H1 (cell line): Measurements from ENCODE around the gene FERMT1. TPM values are rescaled to one million over a fixed set of nuclear protein-coding genes. Genes with fewer than 3 reads are reported as not detected.

Experiments
- CTCF ChIA-PET: fragments of 300-600 bp; sonication (Branson Sonifier 250); formaldehyde crosslinking; loops from one replicate; lab custom pipeline; 2021; ENCODE audit not compliant: partially characterized antibody; lab: Charles Lee
- POLR2A ChIA-PET: fragments of 300-600 bp; sonication (Branson Sonifier 250); formaldehyde crosslinking; loops from one replicate; lab custom pipeline; 2021; ENCODE audit warnings: inconsistent platforms; ENCODE audit not compliant: partially characterized antibody; lab: Charles Lee
- DNase-seq, 2 experiments: peaks; one replicate each; pipeline versions ENCODE4 v3.0.0 to v3.0.0-alpha.2; 2010 to 2022; ENCODE audit warnings: low spot score in 2 of 2, low read depth in 1 of 2, mixed read lengths in 1 of 2
- FAIRE-seq: peaks from 2 replicates; lab custom pipeline; 2011; peaks lifted over from hg19 to GRCh38; lab: Jason Lieb, UNC
- H2AFZ ChIP-seq: 2 replicates; pipeline ENCODE4 v1.8.1; 2012; ENCODE audit warnings: low read length, inconsistent platforms
- H2AK5ac ChIP-seq: 2 replicates; pipeline ENCODE4 v1.6.1; 2013; ENCODE audit warnings: low read depth, low read length
- H2BK120ac ChIP-seq: replicated peaks from 2 replicates; pipeline ENCODE3; 2013; ENCODE audit warnings: low read depth, low read length, inconsistent platforms
- H2BK12ac ChIP-seq: 2 replicates; pipeline ENCODE4 v1.6.1; 2013; ENCODE audit warnings: low read depth, low read length
- H2BK15ac ChIP-seq: 2 replicates; pipeline ENCODE4 v1.6.1; 2013; ENCODE audit warnings: low read length
- H2BK20ac ChIP-seq: 2 replicates; pipeline ENCODE4 v1.6.1; 2013; ENCODE audit warnings: low read length
- H2BK5ac ChIP-seq: 2 replicates; pipeline ENCODE4 v1.6.1; 2013; ENCODE audit warnings: low read depth, low read length
- H3K14ac ChIP-seq: 2 replicates; pipeline ENCODE4 v1.6.1; 2013; ENCODE audit warnings: inconsistent platforms; ENCODE audit not compliant: insufficient read length
- H3K18ac ChIP-seq: 2 replicates; pipeline ENCODE4 v1.6.1; 2013; ENCODE audit warnings: low read length; ENCODE audit errors: extremely low read depth
- H3K23ac ChIP-seq: 2 replicates; pipeline ENCODE4 v1.6.1; 2013; ENCODE audit warnings: inconsistent platforms; ENCODE audit not compliant: insufficient read length
- H3K23me2 ChIP-seq: 2 replicates; pipeline ENCODE4 v1.6.1; 2013; ENCODE audit warnings: low read depth, low read length
- H3K27ac ChIP-seq: 2 replicates; pipeline ENCODE4 v1.6.1; 2011; ENCODE audit warnings: low read depth, low read length, inconsistent platforms
- H3K27me3 ChIP-seq, 4 experiments: replicated peaks in 1 of 4; 1 replicate in 1 of 4; 2 replicates in 3 of 4; pipeline versions ENCODE4 v1.6.1 to v1.8.1; 2011 to 2013; ENCODE audit warnings: low read length in 3 of 4, mild to moderate bottlenecking in 3 of 4, inconsistent platforms in 2 of 4, mixed read lengths in 2 of 4, moderate library complexity in 1 of 4; ENCODE audit not compliant: control insufficient read depth in 3 of 4, insufficient read depth in 3 of 4; ENCODE audit errors: extremely low read depth in 1 of 4
- H3K36me3 ChIP-seq, 4 experiments: 2 replicates each; pipeline versions ENCODE4 v1.6.1 to v1.8.1; 2011 to 2013; ENCODE audit warnings: mild to moderate bottlenecking in 4 of 4, low read length in 3 of 4, moderate library complexity in 2 of 4, control low read depth in 1 of 4, inconsistent platforms in 1 of 4; ENCODE audit not compliant: insufficient read depth in 4 of 4, control insufficient read depth in 2 of 4
- H3K4ac ChIP-seq: replicated peaks from 2 replicates; pipeline ENCODE3; 2013; ENCODE audit warnings: low read length, low read depth, mixed read lengths, inconsistent platforms; ENCODE audit not compliant: insufficient read length
- H3K4me1 ChIP-seq, 4 experiments: replicated peaks in 1 of 4; 1 replicate in 1 of 4; 2 replicates in 3 of 4; pipeline versions ENCODE4 v1.6.1 to v1.8.1; 2011 to 2013; ENCODE audit warnings: low read length in 3 of 4, inconsistent platforms in 2 of 4, mixed read lengths in 1 of 4; ENCODE audit not compliant: insufficient read depth in 4 of 4, control insufficient read depth in 3 of 4
- H3K4me2 ChIP-seq, 2 experiments: 2 replicates each; pipeline versions ENCODE4 v1.6.1 to v1.8.1; 2011 to 2013; ENCODE audit warnings: low read depth in 2 of 2, low read length in 2 of 2, control low read depth in 1 of 2, inconsistent platforms in 1 of 2, mild to moderate bottlenecking in 1 of 2; ENCODE audit not compliant: insufficient read depth in 1 of 2
- H3K4me3 ChIP-seq, 4 experiments: fragments of 200-600, 300-600 bp in 1 of 4; sonication (generic), shearing (Covaris generic), sonication (Bioruptor Twin) in 1 of 4; 2 replicates each; pipeline versions ENCODE4 v1.5.1 to v1.8.1; 2011 to 2016; ENCODE audit warnings: low read length in 4 of 4, low read depth in 3 of 4, control low read depth in 2 of 4, inconsistent platforms in 2 of 4, mild to moderate bottlenecking in 2 of 4, mixed read lengths in 1 of 4, moderate library complexity in 1 of 4; ENCODE audit not compliant: insufficient read depth in 2 of 4; ENCODE audit errors: extremely low read depth in 1 of 4
- H3K56ac ChIP-seq: replicated peaks from 2 replicates; pipeline ENCODE3; 2013; ENCODE audit warnings: low read depth, mild to moderate bottlenecking, mixed read lengths, low read length, inconsistent platforms; ENCODE audit not compliant: insufficient read length
- H3K79me1 ChIP-seq: 2 replicates; pipeline ENCODE4 v1.6.1; 2013; ENCODE audit warnings: low read depth, low read length, control low read depth
- H3K79me2 ChIP-seq, 2 experiments: 2 replicates each; pipeline versions ENCODE4 v1.6.1 to v1.8.1; 2012 to 2013; ENCODE audit warnings: low read length in 2 of 2, mild to moderate bottlenecking in 2 of 2, inconsistent platforms in 1 of 2; ENCODE audit not compliant: insufficient read depth in 2 of 2, control insufficient read depth in 1 of 2
- H3K9ac ChIP-seq, 4 experiments: replicated peaks in 1 of 4; 1 replicate in 1 of 4; 2 replicates in 3 of 4; pipeline versions ENCODE4 v1.6.1 to v1.8.1; 2011 to 2013; ENCODE audit warnings: low read depth in 3 of 4, low read length in 3 of 4, control low read depth in 2 of 4, mild to moderate bottlenecking in 2 of 4, moderate library complexity in 2 of 4, inconsistent platforms in 1 of 4; ENCODE audit errors: extremely low read depth in 1 of 4
- H3K9me3 ChIP-seq, 2 experiments: 2 replicates each; pipeline versions ENCODE4 v1.6.1 to v1.8.1; 2012 to 2013; ENCODE audit warnings: mild to moderate bottlenecking in 2 of 2, moderate library complexity in 2 of 2, control low read depth in 1 of 2, inconsistent platforms in 1 of 2, low read depth in 1 of 2, low read length in 1 of 2, mixed read lengths in 1 of 2; ENCODE audit not compliant: insufficient read depth in 2 of 2
- H4K20me1 ChIP-seq, 2 experiments: replicated peaks in 1 of 2; 2 replicates each; pipeline versions ENCODE3 to v1.8.1; 2011 to 2013; ENCODE audit warnings: inconsistent platforms in 2 of 2, low read length in 2 of 2, mild to moderate bottlenecking in 1 of 2; ENCODE audit not compliant: insufficient read depth in 2 of 2, control insufficient read depth in 1 of 2
- H4K5ac ChIP-seq: 2 replicates; pipeline ENCODE4 v1.6.1; 2013; ENCODE audit warnings: low read length, low read depth, mixed read lengths, inconsistent platforms; ENCODE audit not compliant: insufficient read length
- H4K8ac ChIP-seq: 2 replicates; pipeline ENCODE4 v1.8.0; 2013; ENCODE audit warnings: mild to moderate bottlenecking, moderate library complexity, low read length, inconsistent platforms; ENCODE audit not compliant: insufficient read depth; ENCODE audit errors: extremely low read depth
- H4K91ac ChIP-seq: replicated peaks from 2 replicates; pipeline ENCODE3; 2013; ENCODE audit warnings: low read length, mixed read lengths, inconsistent platforms; ENCODE audit not compliant: insufficient read length
- KDM1A ChIP-seq: fragments of 200-600, 300-600 bp; sonication (generic); IDR thresholded peaks from 2 replicates; pipeline ENCODE4 v1.7.1; 2016; ENCODE audit warnings: mild to moderate bottlenecking, low read length, borderline replicate concordance
- MAX ChIP-seq: IDR thresholded peaks from 2 replicates; pipeline ENCODE4 v1.6.1; 2012; ENCODE audit warnings: inconsistent platforms
- NANOG ChIP-seq: IDR thresholded peaks from 2 replicates; pipeline ENCODE4 v1.6.1; 2011; ENCODE audit warnings: low read length, low read depth, mild to moderate bottlenecking, inconsistent platforms; ENCODE audit not compliant: insufficient read depth, poor library complexity, severe bottlenecking
- PHF8 ChIP-seq: fragments of 200-600 bp; sonication (generic); conservative IDR thresholded peaks from 2 replicates; pipeline ENCODE4 v1.7.1; 2012; ENCODE audit warnings: low read depth, mild to moderate bottlenecking, inconsistent platforms, low read length, moderate library complexity
- RAD21 ChIP-seq, 2 experiments: IDR thresholded peaks in 1 of 2; conservative IDR thresholded peaks in 1 of 2; 2 replicates each; pipeline ENCODE4 v1.6.1; 2011; ENCODE audit warnings: low read depth in 2 of 2, low read length in 2 of 2, improper control_type of control experiment in 1 of 2, inconsistent platforms in 1 of 2, mild to moderate bottlenecking in 1 of 2, moderate library complexity in 1 of 2
- SIX5 ChIP-seq: IDR thresholded peaks from 2 replicates; pipeline ENCODE4 v1.6.1; 2011; ENCODE audit warnings: mild to moderate bottlenecking, low read depth, low read length
- SRF ChIP-seq: IDR thresholded peaks from 2 replicates; pipeline ENCODE4 v1.6.1; 2011; ENCODE audit warnings: mild to moderate bottlenecking, low read depth, low read length, moderate library complexity
- WGBS, 2 experiments: shearing (Covaris generic) in 1 of 2; methylation state at CpG; one replicate each; pipeline versions ENCODE4 v1.1.6 to v1.1.7; 2013 to 2015; ENCODE audit warnings: low lambda C conversion rate in 2 of 2, mixed read lengths in 2 of 2, inconsistent platforms in 1 of 2, low coverage in 1 of 2, missing lambda C conversion rate in 1 of 2; ENCODE audit not compliant: insufficient replicate concordance in 2 of 2, insufficient coverage in 1 of 2, insufficient read length in 1 of 2; ENCODE audit errors: extremely low coverage in 1 of 2, missing lambda C conversion rate in 1 of 2; 5-methylcytosine and 5-hydroxymethylcytosine counted together
- polyA plus RNA-seq, 7 experiments: library from polyadenylated mRNA; depleted of rRNA in 3 of 7; stranded (reverse) in 5 of 7; unstranded in 2 of 7; fragments of >200 nt in 5 of 7; fragments of 200-250 nt in 2 of 7; gene quantifications; 1 replicate in 5 of 7; 2 replicates in 1 of 7; 4 replicates in 1 of 7; pipeline versions ENCODE4 v1.2.1 to v1.2.3, GENCODE V29; 2011 to 2013; ENCODE audit warnings: missing spikeins in 2 of 7, mixed read lengths in 2 of 7
- total RNA-seq: library from RNA; stranded (reverse); fragmentation: NEBNext Ultra II Directional; extraction: Animal tissue kit (Norgen Biotek cat#: 25700); gene quantifications from 2 replicates; pipeline ENCODE4 v1.2.1, GENCODE V29; 2021

The FERMT1 gene
- total and polyA plus RNA-seq, 2 of the 8 experiments (the other 6 are each of a cell fraction or from before 2014, with no cell fraction given): 4.2 to 17.8 TPM

GRCh38 chr20:6055161-6055783 lies 67.6 kb downstream of the FERMT1 start:
- Histone ChIP-seq H3K4me2 (no peak overlapping the region), H3K56ac (no peak overlapping the region), H4K8ac (no peak overlapping the region), H3K4me1 (peaks cover 0 to 15% (median 5%) of the 10 kb centered on the region in 4 experiments; a peak in 5 of 7 replicates), H2AK5ac (no peak overlapping the region), H2BK12ac (no peak overlapping the region), H2BK120ac (no peak overlapping the region), H3K23me2 (peaks cover 8% of the 10 kb centered on the region; the same call in 1 of the 2 replicates), H3K27me3 (peaks cover 31 to 44% (median 39%) of the 10 kb centered on the region in 4 experiments), H4K91ac (no peak overlapping the region), H3K9me3 (no peaks in the 10 kb centered on the region), H2BK20ac (no peak overlapping the region), H4K20me1 (no peaks in the 10 kb centered on the region), H3K36me3 (no peaks in the 10 kb centered on the region), H4K5ac (no peak overlapping the region), H3K9ac (no peak overlapping the region), H2AFZ (no peak overlapping the region), H3K79me1 (no peaks in the 10 kb centered on the region), H3K4me3 (no peak overlapping the region), H3K23ac (no peak overlapping the region), H2BK5ac (no peak overlapping the region), H2BK15ac (0 out of 2 replicates have a peak overlapping the region, but pooled peaks have one; percentile 65), H3K4ac (no peak overlapping the region), H3K27ac (no peak overlapping the region), H3K14ac (no peak overlapping the region), H3K79me2 (no peaks in the 10 kb centered on the region), H3K18ac (no peak overlapping the region)
- WGBS, 2 experiments: 91% methylated on average over 10 of the region's 10 CpGs; no CpG with 5 or more reads in 1 of the 2 experiments
- TF ChIP-seq SRF (no peak), KDM1A (no peak), NANOG (no peak), MAX (no peak), PHF8 (no peak), RAD21 (IDR thresholded peaks at IDR 0.05 in 1 of 2, conservative IDR thresholded peaks at IDR 0.05 in 1 of 2; ENCODE audit: low read depth in 2 of 2, low read length in 2 of 2) (no peak), SIX5 (no peak)
- DNase-seq: no peak
- POLR2A ChIA-PET: interaction anchor here (1.0 to 1.6 kb wide), 3 partner anchors 11 to 30 kb away, joined by 3 to 6 read pairs (median 4); no protein-coding TSS in a partner anchor
- CTCF ChIA-PET: interaction anchor here (0.5 to 1.9 kb wide), 3 partner anchors 10 to 1984 kb away, joined by 3 to 4 read pairs (median 4); no protein-coding TSS in a partner anchor
- no peak for FAIRE-seq
